T-helper 9 cell (primary cell): Measurements from ENCODE around the gene GNPTG.
A peak's percentile ranks its signal among the peaks of the same experiment; 100 is the strongest.
"Not testable (repeated sequence)": the region's sequence is repeated elsewhere in the genome, so short reads cannot be mapped to it uniquely, and the experiment has no call there.

Experiments
- DNase-seq: peaks from one replicate; pipeline ENCODE4 v3.0.0-alpha.2; 2020

GNPTG gene

GRCh38 chr16:1319041-1319440, 32.7 kb upstream of the GNPTG start:
- DNase-seq, result no peak

GRCh38 chr16:1320097-1320496, 31.6 kb upstream of the GNPTG start:
- DNase-seq, result no peak

GRCh38 chr16:1320658-1321240, 31.0 kb upstream of the GNPTG start:
- no peak for DNase-seq

- DNase-seq, result no peak
Observed at GRCh38 chr16:1322407-1322806, 29.3 kb upstream of the GNPTG start.

GRCh38 chr16:1323296-1324239, 28.2 kb upstream of the GNPTG start:
- DNase-seq, result no peak

GRCh38 chr16:1324286-1324826, 27.4 kb upstream of the GNPTG start:
- DNase-seq, result no peak

- DNase-seq, result no peak
Observed at GRCh38 chr16:1325261-1325660, 26.5 kb upstream of the GNPTG start.

GRCh38 chr16:1325673-1326371, 25.9 kb upstream of the GNPTG start:
- no peak for DNase-seq

- no peak for DNase-seq
Observed at GRCh38 chr16:1326391-1326790, 25.3 kb upstream of the GNPTG start.

GRCh38 chr16:1326946-1327618, 24.6 kb upstream of the GNPTG start:
- DNase-seq, result no peak

GRCh38 chr16:1327619-1327947, 24.1 kb upstream of the GNPTG start:
- no peak for DNase-seq

- DNase-seq, result not testable (repeated sequence)
Observed at GRCh38 chr16:1328136-1328535, 23.6 kb upstream of the GNPTG start.

- not testable (repeated sequence) for DNase-seq
Observed at GRCh38 chr16:1328961-1329360, 22.8 kb upstream of the GNPTG start.

GRCh38 chr16:1330260-1330914, 21.3 kb upstream of the GNPTG start:
- no peak for DNase-seq

GRCh38 chr16:1330931-1331711, 20.6 kb upstream of the GNPTG start:
- DNase-seq, result no peak

- DNase-seq, result peak; percentile 21
Observed at GRCh38 chr16:1331712-1332617, 19.8 kb upstream of the GNPTG start.

- no peak for DNase-seq
Observed at GRCh38 chr16:1332618-1333148, 19.0 kb upstream of the GNPTG start.

GRCh38 chr16:1333149-1333812, 18.4 kb upstream of the GNPTG start, which contains the start of gene BAIAP3:
TSS of gene BAIAP3 (plus strand) at chr16:1333645. CDS start at chr16:1338550, 4,905 bp downstream.
- peak; percentile 58 for DNase-seq
